Right lobe of liver (tissue), 4 donors: Measurements from ENCODE around the gene ZSCAN18.

Source experiments
- POLR2A ChIP-seq: fragments of 450-650 bp; IDR thresholded peaks from one replicate; pipeline ENCODE4 v1.6.1; 2017; ENCODE audit warnings: antibody characterized with exemption, mild to moderate bottlenecking
- TF ChIP-seq, protein P1 (sequence below), 4 donors: fragments of 200-600 bp in 3 of 4; fragments of 450-650 bp in 1 of 4; IDR thresholded peaks; one replicate each; pipeline versions ENCODE4 v1.5.1 to v1.8.0; 2016 to 2022; ENCODE audit warnings: antibody characterized with exemption in 4 of 4, mild to moderate bottlenecking in 2 of 4
- donor health status: DM: no; HTN: no; CAD: no.
- donor health status: DM: no; HTN: no; CAD: no.
- donor health status: DM: no; HTN: yes; CAD: no.

DNA sequence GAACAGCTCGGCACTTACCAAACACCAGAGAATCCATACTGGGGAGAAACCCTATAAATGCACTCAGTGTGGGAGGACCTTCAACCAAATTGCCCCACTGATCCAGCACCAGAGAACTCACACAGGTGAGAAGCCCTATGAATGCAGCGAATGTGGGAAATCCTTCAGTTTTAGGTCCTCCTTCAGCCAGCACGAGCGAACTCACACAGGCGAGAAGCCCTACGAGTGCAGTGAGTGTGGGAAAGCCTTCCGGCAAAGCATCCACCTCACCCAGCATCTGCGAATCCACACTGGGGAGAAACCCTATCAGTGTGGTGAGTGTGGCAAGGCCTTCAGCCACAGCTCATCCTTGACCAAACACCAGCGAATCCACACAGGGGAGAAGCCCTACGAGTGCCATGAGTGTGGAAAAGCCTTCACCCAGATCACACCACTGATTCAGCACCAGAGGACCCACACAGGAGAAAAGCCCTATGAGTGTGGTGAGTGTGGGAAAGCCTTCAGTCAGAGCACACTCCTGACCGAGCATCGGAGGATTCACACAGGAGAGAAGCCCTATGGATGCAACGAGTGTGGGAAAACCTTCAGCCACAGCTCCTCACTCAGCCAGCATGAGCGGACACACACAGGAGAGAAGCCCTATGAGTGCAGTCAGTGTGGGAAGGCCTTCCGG, 30.7 kb downstream of the ZSCAN18 start:
- TF ChIP-seq, protein P1, sequence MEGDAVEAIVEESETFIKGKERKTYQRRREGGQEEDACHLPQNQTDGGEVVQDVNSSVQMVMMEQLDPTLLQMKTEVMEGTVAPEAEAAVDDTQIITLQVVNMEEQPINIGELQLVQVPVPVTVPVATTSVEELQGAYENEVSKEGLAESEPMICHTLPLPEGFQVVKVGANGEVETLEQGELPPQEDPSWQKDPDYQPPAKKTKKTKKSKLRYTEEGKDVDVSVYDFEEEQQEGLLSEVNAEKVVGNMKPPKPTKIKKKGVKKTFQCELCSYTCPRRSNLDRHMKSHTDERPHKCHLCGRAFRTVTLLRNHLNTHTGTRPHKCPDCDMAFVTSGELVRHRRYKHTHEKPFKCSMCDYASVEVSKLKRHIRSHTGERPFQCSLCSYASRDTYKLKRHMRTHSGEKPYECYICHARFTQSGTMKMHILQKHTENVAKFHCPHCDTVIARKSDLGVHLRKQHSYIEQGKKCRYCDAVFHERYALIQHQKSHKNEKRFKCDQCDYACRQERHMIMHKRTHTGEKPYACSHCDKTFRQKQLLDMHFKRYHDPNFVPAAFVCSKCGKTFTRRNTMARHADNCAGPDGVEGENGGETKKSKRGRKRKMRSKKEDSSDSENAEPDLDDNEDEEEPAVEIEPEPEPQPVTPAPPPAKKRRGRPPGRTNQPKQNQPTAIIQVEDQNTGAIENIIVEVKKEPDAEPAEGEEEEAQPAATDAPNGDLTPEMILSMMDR (IDR thresholded peaks at IDR 0.05), result no peak
- TF ChIP-seq POLR2A, result no peak
